ENCODE results near the gene TRIM31. TPM values are rescaled to one million over a fixed set of nuclear protein-coding genes. Genes with fewer than 3 reads are reported as not detected.
A peak's percentile ranks its signal among the peaks of the same experiment; 100 is the strongest.

TRIM31 gene
- total RNA-seq, 1 donor from 2014 or later = not detected

DNA sequence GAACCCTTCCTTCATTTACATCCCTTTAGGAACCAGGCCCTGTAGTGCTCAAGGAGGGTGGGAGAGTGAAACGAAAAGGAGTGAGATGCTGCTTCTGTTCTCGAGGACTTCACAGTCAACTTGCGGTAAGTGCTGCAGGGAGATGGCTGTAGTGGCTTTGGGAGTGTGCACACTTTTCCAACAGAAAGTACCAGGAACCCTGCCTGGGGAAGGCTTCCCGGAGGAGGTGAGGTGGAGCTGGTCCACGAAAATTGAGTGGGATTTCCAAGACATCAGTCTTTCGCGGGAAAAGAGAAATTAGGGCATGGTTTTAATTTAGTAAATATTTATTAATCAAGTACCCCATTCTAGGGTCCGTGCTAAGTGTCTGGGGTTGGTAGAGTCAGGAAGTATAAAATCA, 12.7 kb downstream of the TRIM31 start:
- no peak for DNase-seq (ENCODE audit: low spot score)
- Mint-ChIP-seq H3K27ac (ENCODE audit: unreplicated experiment) (peak overlapping the region; percentile 62), H3K36me3 (ENCODE audit: low read depth, unreplicated experiment) (no peaks in the 10 kb centered on the region), H3K4me3 (ENCODE audit: unreplicated experiment) (peak overlapping the region; percentile 48), H3K4me1 (ENCODE audit: unreplicated experiment) (peaks cover 58% of the 10 kb centered on the region), H3K9me3 (ENCODE audit: unreplicated experiment) (no peaks in the 10 kb centered on the region), H3K27me3 (ENCODE audit: unreplicated experiment) (peaks cover 8% of the 10 kb centered on the region)
- TF ChIP-seq, protein P1, sequence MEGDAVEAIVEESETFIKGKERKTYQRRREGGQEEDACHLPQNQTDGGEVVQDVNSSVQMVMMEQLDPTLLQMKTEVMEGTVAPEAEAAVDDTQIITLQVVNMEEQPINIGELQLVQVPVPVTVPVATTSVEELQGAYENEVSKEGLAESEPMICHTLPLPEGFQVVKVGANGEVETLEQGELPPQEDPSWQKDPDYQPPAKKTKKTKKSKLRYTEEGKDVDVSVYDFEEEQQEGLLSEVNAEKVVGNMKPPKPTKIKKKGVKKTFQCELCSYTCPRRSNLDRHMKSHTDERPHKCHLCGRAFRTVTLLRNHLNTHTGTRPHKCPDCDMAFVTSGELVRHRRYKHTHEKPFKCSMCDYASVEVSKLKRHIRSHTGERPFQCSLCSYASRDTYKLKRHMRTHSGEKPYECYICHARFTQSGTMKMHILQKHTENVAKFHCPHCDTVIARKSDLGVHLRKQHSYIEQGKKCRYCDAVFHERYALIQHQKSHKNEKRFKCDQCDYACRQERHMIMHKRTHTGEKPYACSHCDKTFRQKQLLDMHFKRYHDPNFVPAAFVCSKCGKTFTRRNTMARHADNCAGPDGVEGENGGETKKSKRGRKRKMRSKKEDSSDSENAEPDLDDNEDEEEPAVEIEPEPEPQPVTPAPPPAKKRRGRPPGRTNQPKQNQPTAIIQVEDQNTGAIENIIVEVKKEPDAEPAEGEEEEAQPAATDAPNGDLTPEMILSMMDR (IDR thresholded peaks at IDR 0.05; ENCODE audit: unreplicated experiment) = no peak

DNA sequence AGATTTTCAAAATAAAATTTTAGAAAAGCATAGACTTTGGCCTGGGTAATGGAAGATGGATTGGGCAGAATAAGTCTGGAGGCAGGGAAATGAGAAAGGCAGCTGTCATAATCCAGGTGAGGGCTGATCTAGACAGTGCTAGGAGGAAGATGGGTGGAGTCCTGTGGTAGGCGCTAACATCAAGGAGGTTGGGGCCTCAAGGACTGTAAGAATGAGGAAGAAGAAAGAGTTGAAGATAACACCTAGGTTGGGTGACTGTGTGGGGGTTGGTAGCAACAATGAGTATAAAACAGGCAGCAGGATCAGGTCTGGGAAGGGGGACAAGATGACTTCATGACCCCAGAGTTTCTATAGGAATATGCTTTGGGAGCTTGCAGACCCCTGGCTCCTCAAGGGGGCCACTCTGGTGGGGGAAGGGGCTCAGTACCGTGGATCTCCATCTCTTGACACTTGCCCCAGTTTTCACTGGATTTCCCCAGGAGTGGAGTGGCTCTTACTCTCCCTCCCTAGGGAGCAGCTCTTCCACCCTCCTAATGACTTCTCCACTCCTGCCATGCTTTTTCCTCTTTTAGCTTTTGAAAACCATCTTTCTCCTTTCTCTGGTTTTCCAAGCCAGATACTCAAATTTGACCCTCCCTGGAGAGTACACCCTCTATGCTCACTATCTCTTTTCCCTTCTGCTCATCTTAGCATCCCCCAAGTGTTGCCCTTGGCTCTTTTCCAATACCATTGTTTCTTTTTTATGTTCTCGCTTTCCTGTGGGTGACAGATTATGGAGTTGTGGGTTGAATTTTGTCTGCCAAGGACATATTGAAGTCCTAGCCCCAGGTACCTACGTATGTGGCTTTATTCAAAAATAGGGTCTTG, 14.8 kb downstream of the TRIM31 start:
- no peak for DNase-seq (ENCODE audit: low spot score)
- Mint-ChIP-seq H3K9me3 (ENCODE audit: unreplicated experiment) (no peaks in the 10 kb centered on the region), H3K27me3 (ENCODE audit: unreplicated experiment) (peaks cover 8% of the 10 kb centered on the region), H3K4me3 (ENCODE audit: unreplicated experiment) (no peak overlapping the region), H3K4me1 (ENCODE audit: unreplicated experiment) (peaks cover 66% of the 10 kb centered on the region), H3K27ac (ENCODE audit: unreplicated experiment) (no peak overlapping the region), H3K36me3 (ENCODE audit: low read depth, unreplicated experiment) (no peaks in the 10 kb centered on the region)
- TF ChIP-seq, protein P1 (IDR thresholded peaks at IDR 0.05; ENCODE audit: unreplicated experiment) = no peak

DNA sequence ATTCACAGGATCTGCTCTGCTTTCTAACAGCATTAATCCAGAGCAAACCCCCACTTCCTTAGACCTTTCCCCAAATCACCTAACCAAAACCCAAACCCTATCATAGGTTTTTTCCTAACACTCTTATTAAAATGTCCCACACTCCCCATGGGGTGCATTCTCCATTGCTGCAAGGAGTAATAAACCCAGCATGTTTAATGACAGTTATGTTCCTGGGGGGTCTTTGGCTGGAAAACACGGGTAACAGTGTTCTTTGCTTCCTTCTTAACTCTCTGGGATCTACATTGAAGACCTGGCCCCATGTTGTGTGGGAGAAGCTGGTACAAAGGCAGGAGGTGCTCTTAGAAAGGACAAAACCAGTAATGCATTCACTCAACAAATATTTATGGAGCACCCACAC, 16.1 kb downstream of the TRIM31 start:
- Mint-ChIP-seq H3K9me3 (ENCODE audit: unreplicated experiment) (no peaks in the 10 kb centered on the region), H3K27ac (ENCODE audit: unreplicated experiment) (no peak overlapping the region), H3K4me1 (ENCODE audit: unreplicated experiment) (peaks cover 67% of the 10 kb centered on the region), H3K4me3 (ENCODE audit: unreplicated experiment) (no peak overlapping the region), H3K27me3 (ENCODE audit: unreplicated experiment) (peaks cover 10% of the 10 kb centered on the region), H3K36me3 (ENCODE audit: low read depth, unreplicated experiment) (no peaks in the 10 kb centered on the region)
- no peak for DNase-seq (ENCODE audit: low spot score)
- TF ChIP-seq, protein P1 (IDR thresholded peaks at IDR 0.05; ENCODE audit: unreplicated experiment) = no peak

DNA sequence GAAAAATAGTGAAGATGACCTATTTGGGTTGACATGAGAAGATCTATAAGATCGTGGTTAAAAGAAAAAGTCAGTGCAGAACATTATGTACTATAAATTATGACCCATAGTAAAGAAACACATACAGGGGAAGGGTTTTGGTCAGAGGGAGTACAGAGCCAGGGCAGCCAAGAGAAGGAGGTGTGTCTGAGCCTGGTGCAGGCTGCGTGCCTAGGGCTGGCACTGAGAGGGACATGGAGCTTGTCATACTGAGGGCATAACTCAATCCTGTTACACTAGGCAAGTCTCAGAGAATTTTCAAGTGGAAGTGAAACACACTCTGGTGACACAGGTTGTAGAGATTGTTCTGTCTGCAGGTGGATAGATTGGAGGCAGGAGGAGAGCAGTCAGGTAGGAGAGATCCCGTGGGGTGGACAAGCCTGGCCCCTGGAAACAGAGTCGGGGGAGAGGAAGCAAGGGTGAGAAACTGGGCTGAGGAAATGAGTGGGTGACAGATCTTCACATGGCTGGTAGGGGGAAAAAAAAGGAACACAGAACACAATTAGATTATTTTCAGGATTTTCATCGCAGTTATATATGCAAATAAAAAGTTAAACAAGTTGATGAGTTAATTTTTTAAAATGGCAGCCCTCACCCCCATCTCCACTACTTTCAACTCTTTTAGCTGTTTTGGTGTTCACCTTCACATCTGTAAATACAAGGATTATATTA, 18.8 kb downstream of the TRIM31 start:
- no peak for DNase-seq (ENCODE audit: low spot score)
- Mint-ChIP-seq H3K4me1 (ENCODE audit: unreplicated experiment) (peaks cover 53% of the 10 kb centered on the region), H3K4me3 (ENCODE audit: unreplicated experiment) (no peak overlapping the region), H3K9me3 (ENCODE audit: unreplicated experiment) (no peaks in the 10 kb centered on the region), H3K36me3 (ENCODE audit: low read depth, unreplicated experiment) (peaks cover 5% of the 10 kb centered on the region), H3K27me3 (ENCODE audit: unreplicated experiment) (peaks cover 8% of the 10 kb centered on the region), H3K27ac (ENCODE audit: unreplicated experiment) (peak overlapping the region; percentile 64)
- TF ChIP-seq, protein P1 (IDR thresholded peaks at IDR 0.05; ENCODE audit: unreplicated experiment) = no peak

Measured in endothelial cell (in vitro differentiated cells).